ENCODE measurements around the gene CUX1. TPM values are rescaled to one million over a fixed set of nuclear protein-coding genes. Genes with fewer than 3 reads are reported as not detected.
"Not testable (repeated sequence)": the region's sequence is repeated elsewhere in the genome, so short reads cannot be mapped to it uniquely, and the experiment has no call there.

Gene CUX1
- total RNA-seq, 2 experiments from 2014 or later, result 35.6 to 38.0 TPM

- Mint-ChIP-seq H3K27me3 (no peaks in the 10 kb centered on the region), H3K9me3 (no peaks in the 10 kb centered on the region), H3K4me3 (no peak overlapping the region), H3K36me3 (ENCODE audit: low read depth) (peaks cover 4% of the 10 kb centered on the region), H3K27ac (no peak overlapping the region), H3K4me1 (ENCODE audit: low read depth) (no peaks in the 10 kb centered on the region)
- Histone ChIP-seq H3K4me3 (ENCODE audit: low read length) (no peak overlapping the region), H3K27me3 (ENCODE audit: control insufficient read depth in 1 of 2, insufficient read depth in 2 of 2, low read length in 2 of 2) (no peaks in the 10 kb centered on the region), H3K27ac (ENCODE audit: low read depth in 1 of 2, low read length in 2 of 2) (no peak overlapping the region), H3K36me3 (ENCODE audit: insufficient read depth, low read length) (peaks cover 5% of the 10 kb centered on the region), H3K4me1 (ENCODE audit: insufficient read depth, low read length) (no peaks in the 10 kb centered on the region), H3K9me3 (ENCODE audit: control insufficient read depth in 1 of 2, insufficient read depth in 1 of 2, low read length in 2 of 2) (no peaks in the 10 kb centered on the region)
- DNase-seq (no peak), ATAC-seq (ENCODE audit: poor library complexity) (no peak)
- CTCF ChIA-PET, result no interaction called here
- intact Hi-C loops (cut with DNase I, micrococcal nuclease), result no loop called here
- POLR2A ChIA-PET, result no interaction called here
- TF ChIP-seq, protein P1, sequence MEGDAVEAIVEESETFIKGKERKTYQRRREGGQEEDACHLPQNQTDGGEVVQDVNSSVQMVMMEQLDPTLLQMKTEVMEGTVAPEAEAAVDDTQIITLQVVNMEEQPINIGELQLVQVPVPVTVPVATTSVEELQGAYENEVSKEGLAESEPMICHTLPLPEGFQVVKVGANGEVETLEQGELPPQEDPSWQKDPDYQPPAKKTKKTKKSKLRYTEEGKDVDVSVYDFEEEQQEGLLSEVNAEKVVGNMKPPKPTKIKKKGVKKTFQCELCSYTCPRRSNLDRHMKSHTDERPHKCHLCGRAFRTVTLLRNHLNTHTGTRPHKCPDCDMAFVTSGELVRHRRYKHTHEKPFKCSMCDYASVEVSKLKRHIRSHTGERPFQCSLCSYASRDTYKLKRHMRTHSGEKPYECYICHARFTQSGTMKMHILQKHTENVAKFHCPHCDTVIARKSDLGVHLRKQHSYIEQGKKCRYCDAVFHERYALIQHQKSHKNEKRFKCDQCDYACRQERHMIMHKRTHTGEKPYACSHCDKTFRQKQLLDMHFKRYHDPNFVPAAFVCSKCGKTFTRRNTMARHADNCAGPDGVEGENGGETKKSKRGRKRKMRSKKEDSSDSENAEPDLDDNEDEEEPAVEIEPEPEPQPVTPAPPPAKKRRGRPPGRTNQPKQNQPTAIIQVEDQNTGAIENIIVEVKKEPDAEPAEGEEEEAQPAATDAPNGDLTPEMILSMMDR (IDR thresholded peaks at IDR 0.05), result no peak
Measured at GRCh38 chr7:102039706-102040105, 222.3 kb downstream of the CUX1 start.

DNA sequence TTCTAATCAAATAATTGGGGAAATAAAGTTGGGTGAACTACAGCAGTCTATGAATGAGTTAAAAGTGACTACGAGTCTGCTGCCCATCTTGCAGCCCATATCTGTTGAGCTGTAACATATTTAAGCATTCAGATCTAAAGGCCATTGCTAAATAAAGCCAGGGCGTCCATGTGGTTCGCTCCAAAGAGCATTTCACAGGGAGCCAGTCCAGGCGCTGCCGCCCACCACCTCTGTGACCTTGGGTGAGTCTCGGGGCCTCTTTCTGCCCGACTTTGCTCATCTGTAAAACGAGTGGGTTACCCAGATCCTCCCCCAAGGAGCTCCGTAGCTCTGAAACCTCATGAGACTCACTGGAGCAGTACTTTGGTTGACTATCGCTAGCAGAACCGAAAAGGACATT is 223.1 kb downstream of the CUX1 start:
- DNase-seq (no peak), ATAC-seq (ENCODE audit: poor library complexity) (no peak)
- H3K27ac Mint-ChIP-seq, result no peak overlapping the region
- H3K4me3 ChIP-seq (ENCODE audit: low read length), result no peak overlapping the region
- peaks cover 4% of the 10 kb centered on the region for H3K36me3 Mint-ChIP-seq (ENCODE audit: low read depth)
- H3K27me3 Mint-ChIP-seq, result no peaks in the 10 kb centered on the region
- H3K36me3 ChIP-seq (ENCODE audit: insufficient read depth, low read length), result peaks cover 5% of the 10 kb centered on the region
- no peaks in the 10 kb centered on the region for H3K9me3 ChIP-seq (ENCODE audit: control insufficient read depth in 1 of 2, insufficient read depth in 1 of 2, low read length in 2 of 2)
- CTCF ChIA-PET, result no interaction called here
- no peaks in the 10 kb centered on the region for H3K27me3 ChIP-seq (ENCODE audit: control insufficient read depth in 1 of 2, insufficient read depth in 2 of 2, low read length in 2 of 2)
- H3K27ac ChIP-seq (ENCODE audit: low read depth in 1 of 2, low read length in 2 of 2), result no peak overlapping the region
- H3K4me1 Mint-ChIP-seq (ENCODE audit: low read depth), result no peaks in the 10 kb centered on the region
- no peak overlapping the region for H3K4me3 Mint-ChIP-seq
- POLR2A ChIA-PET, result no interaction called here
- H3K4me1 ChIP-seq (ENCODE audit: insufficient read depth, low read length), result no peaks in the 10 kb centered on the region
- no peaks in the 10 kb centered on the region for H3K9me3 Mint-ChIP-seq
- TF ChIP-seq, protein P1 (IDR thresholded peaks at IDR 0.05), result no peak
- intact Hi-C loops (cut with DNase I, micrococcal nuclease), result no loop called here

DNA sequence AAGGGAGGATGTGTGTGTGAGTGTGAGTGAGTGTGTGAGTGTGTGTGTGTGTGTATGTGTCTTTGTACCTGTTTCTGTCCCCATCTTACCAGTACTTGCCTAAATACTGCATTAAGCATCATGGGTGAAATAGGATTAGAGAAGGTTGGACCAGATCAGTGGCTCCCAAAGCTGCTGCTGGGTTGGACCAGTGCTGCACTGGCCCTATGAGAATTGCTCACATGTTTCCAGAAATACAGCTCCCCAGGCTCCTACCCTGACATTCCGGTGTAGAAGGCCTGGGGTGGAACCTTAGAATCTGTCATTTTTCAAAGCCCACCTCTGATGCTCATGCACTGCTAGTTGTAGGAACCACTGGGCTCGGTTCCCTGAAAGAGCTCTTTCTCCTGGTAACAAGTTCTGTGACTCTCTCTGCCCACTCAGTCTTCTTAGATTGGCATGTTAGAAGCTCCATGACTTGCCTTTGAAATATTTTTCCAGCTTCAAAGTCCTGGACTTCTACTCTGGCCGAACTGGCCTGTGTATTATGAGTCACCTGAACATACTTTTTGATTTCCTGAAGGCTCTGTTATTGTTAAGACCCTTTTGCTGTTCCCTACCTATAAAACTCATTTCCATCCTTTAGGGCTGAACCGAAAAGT is 224.7 kb downstream of the CUX1 start:
- no peaks in the 10 kb centered on the region for H3K27me3 Mint-ChIP-seq
- intact Hi-C loops (cut with DNase I, micrococcal nuclease), result no loop called here
- Histone ChIP-seq H3K27me3 (ENCODE audit: control insufficient read depth in 1 of 2, insufficient read depth in 2 of 2, low read length in 2 of 2) (no peaks in the 10 kb centered on the region), H3K27ac (ENCODE audit: low read depth in 1 of 2, low read length in 2 of 2) (no peak overlapping the region), H3K36me3 (ENCODE audit: insufficient read depth, low read length) (peaks cover 5% of the 10 kb centered on the region), H3K9me3 (ENCODE audit: control insufficient read depth in 1 of 2, insufficient read depth in 1 of 2, low read length in 2 of 2) (no peaks in the 10 kb centered on the region), H3K4me1 (ENCODE audit: insufficient read depth, low read length) (no peaks in the 10 kb centered on the region), H3K4me3 (ENCODE audit: low read length) (no peak overlapping the region)
- H3K27ac Mint-ChIP-seq, result no peak overlapping the region
- ChIA-PET POLR2A (no interaction called here), CTCF (no interaction called here)
- no peaks in the 10 kb centered on the region for H3K4me1 Mint-ChIP-seq (ENCODE audit: low read depth)
- no peak for DNase-seq
- H3K4me3 Mint-ChIP-seq, result no peak overlapping the region
- TF ChIP-seq, protein P1 (IDR thresholded peaks at IDR 0.05), result no peak
- no peaks in the 10 kb centered on the region for H3K9me3 Mint-ChIP-seq
- ATAC-seq (ENCODE audit: poor library complexity), result no peak
- H3K36me3 Mint-ChIP-seq (ENCODE audit: low read depth), result peaks cover 8% of the 10 kb centered on the region

- H3K27ac Mint-ChIP-seq; H3K4me3 ChIP-seq (ENCODE audit: low read length): not testable (repeated sequence)
Measured at GRCh38 chr7:102042796-102043195, 225.4 kb downstream of the CUX1 start.

More at GRCh38 chr7:102042796-102043195, 225.4 kb downstream of the CUX1 start:
- H3K36me3 ChIP-seq (ENCODE audit: insufficient read depth, low read length); H3K36me3 Mint-ChIP-seq (ENCODE audit: low read depth); H3K9me3 ChIP-seq (ENCODE audit: control insufficient read depth in 1 of 2, insufficient read depth in 1 of 2, low read length in 2 of 2); POLR2A ChIA-PET; H3K4me1 Mint-ChIP-seq (ENCODE audit: low read depth); ATAC-seq (ENCODE audit: poor library complexity); H3K27me3 Mint-ChIP-seq; intact Hi-C loops (cut with DNase I, micrococcal nuclease); CTCF ChIA-PET; DNase-seq; H3K4me1 ChIP-seq (ENCODE audit: insufficient read depth, low read length); H3K9me3 Mint-ChIP-seq; H3K4me3 Mint-ChIP-seq; H3K27ac ChIP-seq (ENCODE audit: low read depth in 1 of 2, low read length in 2 of 2); H3K27me3 ChIP-seq (ENCODE audit: control insufficient read depth in 1 of 2, insufficient read depth in 2 of 2, low read length in 2 of 2): not testable (repeated sequence)
